Amygdala (tissue), 56 donors: Measurements from ENCODE around the gene OBSL1.

ENCODE experiments used
- DNase-seq, 56 donors: peaks; one replicate each; lab custom pipeline; 2025; lab: John Stamatoyannopoulos, UW

Gene OBSL1

GRCh38 chr2:219552382-219553167 is 18.8 kb downstream of the OBSL1 start:
- peak in 55 of 56 donors; percentile 15 to 94 (median 76) for DNase-seq

- peak in 9 of 56 donors; percentile 4 to 59 (median 35) for DNase-seq
Observed at GRCh38 chr2:219551441-219552381, 19.6 kb downstream of the OBSL1 start.

- no peak for DNase-seq
Observed at GRCh38 chr2:219549619-219550018, 21.7 kb downstream of the OBSL1 start.

- no peak for DNase-seq
Observed at GRCh38 chr2:219548990-219549389, 22.3 kb downstream of the OBSL1 start.

GRCh38 chr2:219547621-219548020 is 23.7 kb downstream of the OBSL1 start:
- no peak for DNase-seq

- DNase-seq = no peak
Observed at GRCh38 chr2:219545943-219546352, 25.4 kb downstream of the OBSL1 start.

GRCh38 chr2:219545295-219545942 is 25.9 kb downstream of the OBSL1 start:
- no peak for DNase-seq

- DNase-seq = peak in 1 of 56 donors; percentile 17
Observed at GRCh38 chr2:219544567-219544966, 26.8 kb downstream of the OBSL1 start.

- peak; percentile 59 to 100 (median 98) for DNase-seq
Observed at GRCh38 chr2:219543596-219544358, 27.6 kb downstream of the OBSL1 start, which contains the start of the genes CHPF and TMEM198. CHPF (minus strand) TSS chr2:219543809; CDS start chr2:219543538, 271 bp downstream. TMEM198 (plus strand) TSS chr2:219544028; CDS start chr2:219544728, 700 bp downstream.

- DNase-seq = peak in 5 of 56 donors; percentile 38 to 77 (median 58)
Observed at GRCh38 chr2:219542931-219543595, 28.3 kb downstream of the OBSL1 start.

- DNase-seq = peak in 49 of 56 donors; percentile 15 to 87 (median 70)
Observed at GRCh38 chr2:219541611-219542180, 29.6 kb downstream of the OBSL1 start.

GRCh38 chr2:219540784-219541504 is 30.4 kb downstream of the OBSL1 start:
- no peak for DNase-seq

- DNase-seq = no peak
Observed at GRCh38 chr2:219539926-219540678, 31.2 kb downstream of the OBSL1 start.

- DNase-seq = peak in 1 of 56 donors; percentile 41
Observed at GRCh38 chr2:219538956-219539788, 32.2 kb downstream of the OBSL1 start.

- DNase-seq = peak in 8 of 56 donors; percentile 11 to 46 (median 23)
Observed at GRCh38 chr2:219538504-219538951, 32.8 kb downstream of the OBSL1 start.
